Psoas muscle (tissue), 8 donors: ENCODE results near the gene LAMA3. TPM values are rescaled to one million over a fixed set of nuclear protein-coding genes. Genes with fewer than 3 reads are reported as not detected.

ENCODE experiments used
- ATAC-seq, 4 donors: fragments of 200-7000 bp; cut with Tn5 transposase; one replicate each; pipeline ENCODE4 v1.9.1; 2020; ENCODE audit warnings: moderate library complexity in 3 of 4, mild to moderate bottlenecking in 2 of 4
- DNase-seq, 2 donors: peaks; one replicate each; pipeline ENCODE4 v3.0.0-alpha.2; 2020
- H3K27ac ChIP-seq: fragments of 200-600 bp; one replicate; pipeline ENCODE4 v1.8.0; 2022
- H3K27me3 ChIP-seq, 3 donors: fragments of 200-600 bp in 1 of 3; one replicate each; pipeline versions ENCODE4 v1.6.1 to v1.8.0; 2013 to 2022; ENCODE audit warnings: low read length in 2 of 3, mild to moderate bottlenecking in 2 of 3, moderate library complexity in 1 of 3; ENCODE audit not compliant: insufficient read depth in 3 of 3
- H3K36me3 ChIP-seq, 2 donors: fragments of 200-600 bp in 1 of 2; one replicate each; pipeline versions ENCODE4 v1.6.1 to v1.8.0; 2013 to 2022; ENCODE audit warnings: low read depth in 1 of 2, mild to moderate bottlenecking in 1 of 2, moderate library complexity in 1 of 2; ENCODE audit not compliant: insufficient read depth in 1 of 2
- H3K4me1 ChIP-seq: fragments of 200-600 bp; one replicate; pipeline ENCODE4 v1.8.0; 2022
- H3K4me3 ChIP-seq: fragments of 200-600 bp; one replicate; pipeline ENCODE4 v1.8.0; 2022; ENCODE audit warnings: mild to moderate bottlenecking
- H3K9me3 ChIP-seq: fragments of 200-600 bp; one replicate; pipeline ENCODE4 v1.8.0; 2022
- WGBS, 3 donors: extraction: QIAGEN DNeasy Blood & Tissue Kit; methylation state at CpG; one replicate each; pipeline versions ENCODE4 v1.1.6 to v1.1.7; 2013; 5-methylcytosine and 5-hydroxymethylcytosine counted together
- intact Hi-C, 2 donors: fragments of 100-400 bp; cut with DNase I; formaldehyde crosslinking; loops; one replicate each; pipeline versions ENCODE4 v1.11.0 to v1.14.2; 2022
- polyA plus RNA-seq, 3 donors: library from polyadenylated mRNA; stranded (reverse); fragments of 200-250 nt; gene quantifications; one replicate each; pipeline ENCODE4 v1.2.3, GENCODE V29; 2013
- total RNA-seq, 4 donors: library from RNA; stranded (reverse); fragmentation: NEBNext Ultra II Directional in 2 of 4; extraction: Animal tissue kit (Norgen Biotek cat#: 25700) in 2 of 4; gene quantifications; one replicate each; pipeline versions ENCODE4 v1.2.1 to v1.2.4, GENCODE V29; 2021 to 2023
- TF ChIP-seq, protein P1 (sequence below): fragments of 200-600 bp; IDR thresholded peaks from one replicate; pipeline ENCODE4 v1.8.0; 2022; ENCODE audit warnings: antibody characterized with exemption
- donor health status: healthy with polysubstance abuse.
- donor health status: DM: no; HTN: no; CAD: no; lungs with moderate emphysema.
- donor health status: Bipolar disorder and iron deficiency.
- donor health status: healthy.
- donor health status: DM: yes; HTN: yes; CAD: no.
- donor health status: DM: no; HTN: no; CAD: no.
- donor health status: DM: no; HTN: no; CAD: no.
- donor health status: DM: yes; HTN: yes; CAD: no.

LAMA3 gene
- total and polyA plus RNA-seq, 7 donors, result 0.49 to 4.2 (median 1.8) TPM

DNA sequence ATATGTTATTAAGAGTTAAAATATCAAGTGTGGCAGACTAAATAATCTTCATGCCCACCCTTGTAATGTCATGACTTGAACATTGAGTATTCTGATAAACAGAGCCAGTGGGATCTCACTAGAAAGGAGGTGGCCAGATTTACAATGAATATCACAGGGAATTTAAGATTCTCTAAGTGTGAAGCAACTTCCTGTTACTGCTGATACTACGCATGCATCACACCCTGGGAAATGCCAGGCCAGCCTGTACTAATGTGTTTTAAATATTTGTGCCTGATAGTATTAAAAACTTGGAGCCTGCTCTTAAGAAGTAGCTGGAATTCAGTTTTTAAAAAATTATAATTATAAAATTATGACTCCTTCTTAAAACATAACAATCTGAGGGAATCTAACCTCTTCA lies 148.3 kb downstream of the LAMA3 start:
- H3K27ac ChIP-seq, result no peak overlapping the region
- no peak overlapping the region for H3K4me3 ChIP-seq
- no peaks in the 10 kb centered on the region for H3K27me3 ChIP-seq
- no peaks in the 10 kb centered on the region for H3K36me3 ChIP-seq
- intact Hi-C loops, result no loop called here
- DNase-seq (no peak), ATAC-seq (no peak)
- TF ChIP-seq, protein P1, sequence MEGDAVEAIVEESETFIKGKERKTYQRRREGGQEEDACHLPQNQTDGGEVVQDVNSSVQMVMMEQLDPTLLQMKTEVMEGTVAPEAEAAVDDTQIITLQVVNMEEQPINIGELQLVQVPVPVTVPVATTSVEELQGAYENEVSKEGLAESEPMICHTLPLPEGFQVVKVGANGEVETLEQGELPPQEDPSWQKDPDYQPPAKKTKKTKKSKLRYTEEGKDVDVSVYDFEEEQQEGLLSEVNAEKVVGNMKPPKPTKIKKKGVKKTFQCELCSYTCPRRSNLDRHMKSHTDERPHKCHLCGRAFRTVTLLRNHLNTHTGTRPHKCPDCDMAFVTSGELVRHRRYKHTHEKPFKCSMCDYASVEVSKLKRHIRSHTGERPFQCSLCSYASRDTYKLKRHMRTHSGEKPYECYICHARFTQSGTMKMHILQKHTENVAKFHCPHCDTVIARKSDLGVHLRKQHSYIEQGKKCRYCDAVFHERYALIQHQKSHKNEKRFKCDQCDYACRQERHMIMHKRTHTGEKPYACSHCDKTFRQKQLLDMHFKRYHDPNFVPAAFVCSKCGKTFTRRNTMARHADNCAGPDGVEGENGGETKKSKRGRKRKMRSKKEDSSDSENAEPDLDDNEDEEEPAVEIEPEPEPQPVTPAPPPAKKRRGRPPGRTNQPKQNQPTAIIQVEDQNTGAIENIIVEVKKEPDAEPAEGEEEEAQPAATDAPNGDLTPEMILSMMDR, result no peak
- WGBS, 3 donors, result 74 to 81% (median 77%) methylated on average over 1 of the region's 1 CpG
- no peaks in the 10 kb centered on the region for H3K4me1 ChIP-seq
- no peaks in the 10 kb centered on the region for H3K9me3 ChIP-seq

DNA sequence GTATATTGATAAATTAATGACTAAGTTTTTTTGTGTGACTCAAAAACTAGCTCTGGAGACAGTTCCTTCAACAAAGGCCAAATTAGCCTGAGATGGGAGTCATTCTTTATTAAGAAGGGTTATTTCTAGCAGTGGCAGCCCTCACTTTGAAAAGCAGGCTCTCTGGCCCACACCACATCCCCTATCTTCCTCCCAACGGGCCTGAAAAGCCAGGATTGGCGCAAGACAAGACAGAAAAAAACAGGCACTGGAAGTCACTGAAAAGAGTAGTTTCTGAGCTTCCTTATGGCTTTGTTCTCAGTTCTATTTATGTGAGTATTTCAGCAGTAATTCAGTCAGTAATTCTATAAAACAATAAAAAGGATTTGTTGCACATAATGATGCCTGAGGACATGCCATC lies 149.0 kb downstream of the LAMA3 start:
- WGBS, 3 donors, result 43 to 55% (median 44%) methylated on average over 2 of the region's 2 CpGs
- H3K27ac ChIP-seq, result no peak overlapping the region
- no peak for ATAC-seq
- no peak for DNase-seq
- no peaks in the 10 kb centered on the region for H3K27me3 ChIP-seq
- TF ChIP-seq, protein P1, result no peak
- H3K9me3 ChIP-seq, result no peaks in the 10 kb centered on the region
- no peaks in the 10 kb centered on the region for H3K4me1 ChIP-seq
- intact Hi-C loops, result no loop called here
- H3K36me3 ChIP-seq, result peaks cover 0 to 2% of the 10 kb centered on the region in 2 donors
- H3K4me3 ChIP-seq, result no peak overlapping the region

DNA sequence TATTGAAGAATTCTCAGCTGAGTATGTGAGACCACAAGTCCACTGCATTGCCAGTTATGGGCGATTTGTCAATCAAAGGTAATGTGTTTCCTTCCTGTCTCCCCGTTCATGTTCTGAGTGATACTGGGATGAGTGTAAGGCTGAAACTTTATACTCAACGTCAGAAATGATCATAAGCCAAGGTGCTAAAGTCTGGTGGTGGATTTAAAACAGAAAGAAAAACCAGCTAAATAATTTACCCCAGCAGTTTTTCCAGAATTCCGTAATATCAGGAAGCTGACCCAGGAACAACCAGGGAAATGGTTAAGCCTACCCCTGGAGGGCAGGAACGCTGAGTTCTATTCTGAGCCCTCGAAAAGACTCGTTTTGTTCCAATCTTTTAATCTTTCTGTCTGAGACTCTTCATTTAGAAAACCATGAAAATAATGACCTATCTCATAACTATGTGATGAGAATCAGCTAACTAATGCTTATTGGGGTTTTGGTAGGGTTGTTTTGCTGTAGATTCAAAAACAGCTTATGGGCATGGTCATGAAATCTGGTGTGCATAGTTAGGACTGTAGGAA lies 149.6 kb downstream of the LAMA3 start:
- Histone ChIP-seq H3K4me3 (no peak overlapping the region), H3K36me3 (peaks cover 0 to 2% of the 10 kb centered on the region in 2 donors), H3K27ac (no peak overlapping the region), H3K27me3 (no peaks in the 10 kb centered on the region), H3K9me3 (no peaks in the 10 kb centered on the region), H3K4me1 (no peaks in the 10 kb centered on the region)
- 39 to 58% (median 40%) methylated on average over 7 of the region's 7 CpGs for WGBS, 3 donors
- intact Hi-C loops, result no loop called here
- DNase-seq, result no peak
- no peak for ATAC-seq
- TF ChIP-seq, protein P1, result no peak

DNA sequence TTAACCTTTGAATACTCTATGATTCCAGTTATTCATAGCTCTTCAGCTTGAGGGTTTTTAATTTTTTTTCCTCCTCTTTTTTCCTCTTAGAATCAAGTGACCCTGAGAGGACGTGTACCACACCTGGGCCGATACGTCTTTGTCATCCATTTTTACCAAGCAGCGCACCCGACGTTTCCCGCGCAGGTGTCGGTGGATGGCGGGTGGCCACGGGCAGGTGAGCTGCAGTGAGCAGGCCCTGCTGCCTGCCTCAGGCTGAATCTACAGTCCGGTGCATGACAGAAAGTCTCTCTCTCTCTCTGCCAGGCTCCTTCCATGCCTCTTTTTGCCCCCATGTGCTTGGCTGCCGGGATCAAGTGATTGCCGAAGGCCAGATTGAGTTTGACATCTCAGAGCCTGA lies 153.1 kb downstream of the LAMA3 start:
- ATAC-seq (no peak), DNase-seq (no peak)
- H3K9me3 ChIP-seq, result no peaks in the 10 kb centered on the region
- 96 to 97% (median 96%) methylated on average over 14 of the region's 14 CpGs for WGBS, 3 donors
- H3K27ac ChIP-seq, result no peak overlapping the region
- H3K4me1 ChIP-seq, result no peaks in the 10 kb centered on the region
- H3K27me3 ChIP-seq, result no peaks in the 10 kb centered on the region
- TF ChIP-seq, protein P1, result no peak
- H3K4me3 ChIP-seq, result no peak overlapping the region
- intact Hi-C loops, result no loop called here
- H3K36me3 ChIP-seq, result peaks cover 0 to 5% of the 10 kb centered on the region in 2 donors
